Activated CD8-positive, alpha-beta memory T cell treated with anti-CD3 and anti-CD28 coated beads, Interleukin-2, amount 50 U/mL, for 48 hours (primary cell): ENCODE data around the gene CCDC51.
A peak's percentile ranks its signal among the peaks of the same experiment; 100 is the strongest.

Experiments used
- DNase-seq: peaks from one replicate; pipeline ENCODE4 v3.0.0-alpha.2; 2020

CCDC51 gene

DNA sequence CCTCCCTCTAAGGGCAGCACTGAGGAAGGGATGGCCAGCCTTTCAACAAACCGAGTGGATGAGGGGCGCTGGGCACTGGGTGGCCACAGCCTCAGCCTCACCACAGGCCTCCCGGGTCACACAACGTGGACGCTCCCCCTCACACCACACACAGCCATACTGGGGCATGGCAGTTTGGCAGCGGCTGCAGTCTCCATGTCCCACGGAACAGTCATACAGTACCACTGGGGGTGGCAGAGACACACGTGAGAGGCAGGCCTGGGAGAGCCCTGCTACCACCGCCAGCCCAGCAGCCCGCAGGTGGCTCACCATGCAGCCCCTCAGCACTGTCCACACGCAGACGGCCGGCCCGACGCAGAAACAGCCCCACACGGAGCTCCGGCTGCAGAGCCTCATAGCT, 21.8 kb downstream of the CCDC51 start:
- no peak for DNase-seq

DNA sequence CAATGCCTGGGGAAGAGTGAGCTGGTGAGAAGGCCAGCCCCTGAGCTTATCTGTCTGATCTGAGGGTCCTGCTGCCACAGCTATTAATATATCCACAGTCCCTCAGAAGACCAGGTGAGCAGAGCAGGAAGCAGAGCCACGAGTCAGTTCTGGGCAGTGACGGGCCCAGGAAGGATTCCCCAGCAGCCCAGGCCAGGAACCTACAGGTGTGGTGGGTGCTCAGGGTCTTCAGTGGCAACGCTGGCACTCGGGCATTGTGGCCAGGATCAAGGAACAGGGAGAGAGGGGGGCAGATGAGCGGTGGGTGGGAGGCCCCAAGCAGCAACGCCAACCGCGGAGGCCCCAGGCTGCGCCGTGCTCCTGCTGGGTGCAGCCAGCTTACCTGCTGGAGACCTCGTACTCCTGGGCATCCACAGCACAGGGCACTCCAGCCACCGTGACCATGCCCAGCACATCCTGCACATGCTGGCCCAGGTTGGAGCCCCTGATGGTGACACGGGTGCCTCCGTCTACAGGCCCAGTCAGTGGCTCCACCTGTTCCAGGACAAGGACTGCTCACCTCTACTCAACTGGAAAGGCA, 22.3 kb downstream of the CCDC51 start:
- DNase-seq, result no peak

DNA sequence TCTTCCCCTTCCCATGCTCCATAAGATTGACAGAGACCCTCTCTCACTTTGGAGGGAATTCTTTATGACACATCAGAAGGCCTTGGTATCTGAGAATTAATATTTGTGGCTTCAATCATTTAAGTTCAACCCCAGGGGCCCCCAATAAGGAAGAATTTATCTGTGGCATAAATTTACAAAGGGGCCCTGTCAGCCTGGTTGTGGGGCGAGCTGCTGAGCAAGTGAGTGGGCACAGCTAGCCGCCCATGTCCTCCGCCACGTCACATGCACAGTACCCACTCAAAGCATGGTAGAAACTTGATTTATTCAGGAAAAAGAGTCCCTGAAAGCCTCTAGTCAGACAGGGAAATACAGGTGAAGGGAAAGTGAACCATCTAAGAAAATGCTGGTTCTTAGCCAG, 23.4 kb downstream of the CCDC51 start:
- DNase-seq, result no peak

DNA sequence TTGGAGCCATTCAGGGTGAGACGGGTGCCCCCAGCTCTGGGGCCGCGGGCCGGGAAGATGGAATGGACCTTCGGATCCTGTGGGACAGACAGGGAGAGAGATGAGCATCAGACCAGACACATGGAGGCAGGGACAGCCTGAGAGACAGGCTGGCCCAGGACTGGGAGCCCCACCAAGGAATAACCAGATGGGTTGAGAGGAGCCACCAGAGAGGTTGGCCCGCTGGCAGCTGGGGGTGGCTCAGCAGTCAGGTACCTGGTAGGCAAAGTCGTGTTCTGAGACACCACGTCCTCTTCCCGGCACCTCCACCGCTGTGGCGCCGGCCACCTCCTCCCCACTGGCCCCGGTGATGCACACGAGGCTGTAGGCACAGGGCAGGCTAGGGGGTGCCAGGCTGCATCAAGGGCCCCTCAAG, 23.8 kb downstream of the CCDC51 start:
- no peak for DNase-seq

DNA sequence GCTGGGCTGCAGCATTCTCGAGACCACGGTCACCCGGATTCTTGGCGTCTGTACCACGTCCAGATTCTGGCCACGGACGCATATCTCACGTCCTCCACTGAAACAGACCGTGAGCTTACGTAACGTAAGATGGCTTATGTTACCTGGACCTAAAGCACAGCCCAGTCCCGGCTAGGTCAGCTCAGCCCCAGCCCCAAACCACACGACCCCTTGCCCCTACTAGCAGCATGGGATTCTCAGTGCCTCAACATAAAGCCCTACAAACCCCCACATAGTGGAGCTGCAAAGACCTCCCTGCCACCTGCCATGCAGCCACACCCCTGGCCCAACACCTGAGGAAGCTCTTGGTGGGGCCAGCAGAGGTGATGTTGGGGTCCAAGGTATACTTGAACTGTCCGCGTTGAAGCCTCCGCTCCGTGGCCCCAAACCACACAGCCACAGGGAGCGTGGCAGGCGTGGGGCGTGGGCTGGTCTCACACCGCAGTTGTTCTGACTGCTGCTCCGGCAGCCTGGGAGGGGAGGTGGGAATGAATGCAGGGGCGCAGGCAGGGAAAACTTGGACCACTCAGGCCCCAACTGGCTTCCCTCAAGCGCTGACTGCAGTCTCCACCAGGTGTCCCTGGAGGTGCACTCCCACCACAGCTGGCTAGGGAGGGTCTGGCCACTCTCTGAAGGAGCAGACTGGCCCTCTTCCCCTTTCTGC, 24.5 kb downstream of the CCDC51 start:
- DNase-seq, result no peak

DNA sequence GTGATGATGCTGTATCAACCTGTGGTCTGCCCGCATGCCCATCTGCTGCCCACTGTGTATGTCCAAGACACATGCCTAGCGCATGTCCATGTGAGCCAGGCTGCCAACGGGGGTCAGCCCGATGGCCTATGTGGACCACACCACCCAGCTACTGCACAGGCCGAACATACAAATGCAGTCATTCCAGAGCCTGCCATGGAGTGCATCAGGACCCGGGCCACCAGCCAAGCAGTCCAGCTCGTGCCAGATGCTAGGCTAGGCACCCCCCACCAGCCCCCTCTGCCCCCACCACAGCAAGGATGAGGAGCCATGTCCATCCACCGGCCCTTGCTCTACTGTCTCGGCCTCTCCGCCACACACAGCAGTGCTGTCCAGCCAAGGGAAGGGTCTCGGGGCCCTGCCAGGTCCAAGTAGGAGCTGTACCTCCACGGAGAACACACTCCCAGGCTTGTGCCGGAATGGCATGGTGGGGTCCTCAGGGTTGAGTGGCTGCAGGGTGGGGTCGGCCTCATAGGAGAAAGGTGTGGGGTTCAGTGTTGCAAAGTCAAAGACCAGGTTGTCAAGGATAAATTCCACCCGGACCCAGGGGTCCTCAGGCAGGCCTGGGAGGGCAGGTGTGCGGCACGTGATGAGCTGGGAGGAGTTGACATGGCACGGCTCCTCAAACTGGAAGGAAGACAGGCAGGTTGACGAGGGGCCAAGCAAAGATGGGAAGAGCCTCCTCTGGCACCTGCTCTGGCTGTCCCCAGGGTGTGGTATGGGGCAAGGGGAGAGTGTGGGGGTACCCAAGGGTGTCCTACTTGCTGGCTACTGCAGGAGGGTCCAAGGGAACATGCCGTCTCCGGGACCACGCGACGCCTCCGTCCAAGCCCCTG, 25.3 kb downstream of the CCDC51 start:
- DNase-seq, result no peak

DNA sequence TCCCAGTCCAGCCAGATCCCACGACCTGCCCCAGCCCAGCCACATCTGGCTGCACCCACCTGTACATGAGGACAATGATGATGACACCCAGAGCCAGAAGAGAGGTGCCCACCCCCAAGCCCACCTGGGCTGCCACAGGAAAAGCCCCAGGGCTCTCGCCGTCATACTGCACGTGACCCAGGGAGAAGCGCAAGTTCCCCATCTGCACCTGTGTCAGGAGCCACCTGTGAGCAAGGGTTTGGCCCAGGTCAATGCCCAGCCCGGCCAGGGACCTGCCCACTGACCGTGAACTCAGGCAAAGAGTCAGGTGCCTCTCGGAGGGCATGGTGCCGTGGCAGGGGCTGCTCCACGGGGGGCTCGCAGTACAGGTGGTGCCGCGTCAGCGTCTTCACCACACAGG, 26.3 kb downstream of the CCDC51 start:
- DNase-seq, result no peak

DNA sequence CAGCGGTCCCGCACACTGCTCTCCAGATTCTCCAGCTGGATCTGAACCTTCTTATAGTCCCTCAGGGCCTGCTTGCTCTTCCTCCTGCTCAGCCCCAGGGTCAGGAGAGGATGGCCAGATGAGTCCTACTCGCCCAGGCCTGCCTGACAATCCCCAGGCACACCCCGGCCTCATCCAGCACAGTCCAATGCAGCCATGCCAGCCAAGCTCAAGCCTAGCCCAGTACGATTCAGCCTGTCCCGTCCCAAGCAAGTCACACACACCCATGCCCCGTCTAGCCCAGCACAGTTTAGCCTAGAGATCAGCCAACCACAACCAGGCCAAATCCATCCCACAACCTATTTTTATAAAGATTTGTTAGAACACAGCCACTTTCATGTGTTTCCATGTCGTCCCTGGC, 26.8 kb downstream of the CCDC51 start:
- DNase-seq, result no peak

DNA sequence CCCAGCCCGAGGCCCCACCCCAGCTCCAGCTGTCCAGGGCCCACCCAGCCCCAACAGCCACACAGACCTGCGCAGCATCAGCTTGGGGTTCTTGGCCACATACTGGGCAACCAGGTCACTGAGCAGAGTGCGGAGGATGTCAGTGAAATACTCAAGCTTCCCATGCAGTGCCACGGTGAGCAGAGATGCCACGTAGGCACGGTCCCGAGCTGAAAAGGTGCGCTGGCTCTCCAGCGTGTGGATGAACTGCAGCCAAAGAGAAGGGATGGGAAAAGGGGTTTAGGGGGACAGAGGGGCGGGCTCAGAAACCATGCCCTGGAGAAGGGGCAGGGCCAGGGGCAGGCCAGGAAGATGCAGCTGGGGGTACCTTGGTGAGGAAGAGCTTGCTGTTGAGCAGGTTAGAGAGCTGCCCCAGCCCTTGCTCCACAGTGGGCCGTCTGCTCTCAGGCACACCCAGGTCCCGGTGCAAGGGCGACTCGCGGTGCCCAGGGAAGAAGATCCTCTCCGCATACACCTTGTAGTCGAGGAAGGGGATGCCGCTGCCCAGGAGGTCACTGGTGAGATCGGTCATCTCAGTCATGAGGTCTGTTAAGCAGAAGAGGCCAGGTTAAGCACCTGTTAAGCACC, 27.4 kb downstream of the CCDC51 start:
- DNase-seq, result no peak

DNA sequence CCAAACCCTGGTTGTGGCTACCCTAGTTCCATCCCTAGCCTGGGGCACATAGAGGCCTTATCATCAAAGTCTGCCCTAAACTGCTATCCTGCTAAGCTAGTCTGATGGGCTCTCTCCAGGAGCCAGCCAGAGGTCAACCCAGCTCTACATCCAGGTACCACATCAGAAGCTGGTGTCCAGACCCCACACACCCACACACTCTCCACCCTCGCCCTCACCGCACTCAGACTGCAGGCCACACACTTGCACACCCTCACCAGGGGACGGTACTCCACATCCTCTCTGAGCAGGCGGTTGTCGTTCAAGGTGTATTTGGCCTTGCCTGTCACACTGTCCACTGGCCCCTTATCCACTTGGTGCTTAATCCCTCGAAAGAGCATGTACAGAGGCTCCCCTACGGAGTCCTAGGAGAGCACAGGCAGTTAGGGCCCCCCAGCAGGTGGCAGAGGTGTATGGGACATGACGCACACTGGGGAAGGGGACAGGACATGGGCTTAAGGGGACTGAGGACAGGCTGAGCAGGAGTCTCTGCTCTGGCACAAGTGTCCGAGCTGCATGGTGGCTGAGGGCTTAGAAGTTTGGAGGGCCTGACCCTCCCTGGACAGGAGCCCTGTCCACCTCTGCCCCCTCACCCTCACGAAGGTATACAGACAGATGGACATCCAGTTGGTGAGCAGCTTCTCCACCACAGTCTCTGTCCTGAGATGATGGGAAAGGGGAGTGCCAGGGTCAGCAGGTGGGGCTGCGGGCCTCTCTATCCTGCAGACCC, 28.1 kb downstream of the CCDC51 start:
- DNase-seq, result no peak

DNA sequence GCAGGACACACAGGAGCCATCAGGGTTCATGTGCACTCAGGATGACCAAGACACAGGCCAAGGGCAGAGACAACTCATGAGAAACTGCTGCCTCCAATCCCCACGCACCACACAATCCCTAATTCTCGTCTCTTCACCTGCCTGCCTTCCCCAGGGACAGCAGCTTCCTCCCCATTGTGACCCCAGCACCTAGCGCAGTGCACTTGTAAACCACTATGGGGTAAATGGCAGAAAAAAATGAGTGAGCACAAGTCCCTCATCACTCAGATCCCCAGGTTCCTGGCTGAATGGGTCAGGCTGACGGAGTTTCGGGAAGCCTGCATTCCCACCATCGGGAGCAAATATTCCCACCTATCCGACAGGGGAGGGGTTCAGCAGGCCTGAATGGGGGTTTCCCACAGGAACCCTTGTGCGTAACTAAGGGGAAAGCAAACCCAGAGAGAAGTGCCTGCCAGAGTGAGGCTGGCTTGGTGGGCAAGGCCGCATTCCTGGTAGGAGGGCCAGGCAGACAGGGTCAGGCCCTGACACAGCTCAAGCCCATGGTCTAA, 28.8 kb downstream of the CCDC51 start:
- DNase-seq, result no peak

DNA sequence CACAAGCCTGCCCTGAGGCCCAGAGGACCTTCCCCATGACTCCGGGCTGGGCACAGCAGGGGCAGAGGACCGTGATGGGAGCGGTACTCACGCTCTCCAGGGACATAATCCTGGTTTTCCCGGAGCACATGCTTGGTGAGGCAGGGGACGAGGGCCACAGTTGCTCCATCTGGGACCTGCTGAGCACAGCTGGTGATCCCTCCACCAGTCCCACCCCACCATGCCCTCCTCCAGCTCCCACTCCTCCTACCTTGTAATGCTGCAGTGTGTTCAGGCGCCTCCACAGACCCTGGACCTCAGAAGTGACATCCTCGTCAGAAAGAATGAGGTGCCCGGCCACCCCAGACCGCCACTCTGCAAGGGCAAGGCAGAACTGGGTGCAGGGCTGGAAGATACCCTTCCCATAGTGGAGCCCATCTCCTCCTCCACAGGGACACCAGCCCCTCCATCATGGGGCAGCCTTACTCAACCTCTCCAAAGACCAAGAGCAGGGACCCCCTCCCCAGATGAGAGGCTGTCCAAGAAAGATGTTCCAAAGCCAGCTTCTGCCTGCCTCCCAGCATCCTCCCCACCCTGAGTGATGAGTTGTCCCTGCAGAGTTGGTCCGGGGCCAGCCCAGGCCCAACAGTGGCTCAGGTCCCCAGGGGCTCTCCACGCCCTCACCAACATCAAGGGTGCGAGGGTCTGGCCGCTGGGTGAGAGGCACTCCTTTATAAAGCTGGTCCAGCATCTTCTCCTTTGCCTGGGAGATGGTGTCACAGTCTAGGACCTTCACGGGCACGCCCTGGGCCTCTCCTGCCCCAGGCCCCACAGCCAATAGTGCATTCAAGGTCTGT, 29.5 kb downstream of the CCDC51 start:
- peak; percentile 40 for DNase-seq

DNA sequence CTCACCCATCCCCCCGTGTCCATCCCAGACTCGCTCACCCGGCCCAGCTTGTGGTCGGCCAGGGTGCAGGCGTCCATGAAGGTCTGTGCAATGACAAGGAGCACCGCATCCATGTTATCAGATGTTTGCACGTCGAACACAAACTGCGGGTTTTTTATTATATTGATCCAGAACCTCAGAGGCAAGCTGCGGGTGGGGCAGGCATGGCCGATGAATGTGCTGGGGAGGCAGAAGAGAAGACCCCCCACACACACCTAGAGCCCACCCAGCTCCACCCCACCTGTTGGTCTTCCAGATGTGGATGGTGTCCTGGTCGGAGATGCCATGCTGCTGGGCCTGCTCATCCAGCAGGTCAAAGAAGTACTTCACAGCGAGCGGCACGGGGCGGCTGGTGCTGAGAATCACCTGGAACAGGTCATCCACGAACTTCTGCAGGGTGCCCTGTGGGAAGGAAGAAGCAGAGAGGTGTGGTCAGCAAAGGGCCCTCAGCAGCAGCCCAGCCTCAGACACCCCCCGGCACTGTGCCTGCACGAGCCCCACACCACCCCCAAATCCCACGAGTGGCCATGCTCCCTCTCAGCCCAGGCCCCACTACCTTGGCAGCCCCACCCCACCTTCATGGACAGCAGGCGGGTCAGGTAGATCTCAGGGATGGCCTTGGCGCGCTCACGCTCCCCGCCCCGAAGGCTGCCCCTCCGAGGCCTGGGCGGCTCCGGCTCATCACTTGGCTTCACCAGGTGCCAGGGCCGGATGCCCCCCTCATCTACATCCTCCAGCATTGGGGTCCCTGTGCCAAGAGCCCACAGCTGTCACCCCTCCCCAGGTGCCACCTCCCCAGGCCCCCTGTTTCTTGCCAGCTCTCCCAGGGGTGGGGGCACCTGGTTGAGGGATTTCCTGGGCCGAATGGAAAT, 30.4 kb downstream of the CCDC51 start:
- peak; percentile 43 for DNase-seq

DNA sequence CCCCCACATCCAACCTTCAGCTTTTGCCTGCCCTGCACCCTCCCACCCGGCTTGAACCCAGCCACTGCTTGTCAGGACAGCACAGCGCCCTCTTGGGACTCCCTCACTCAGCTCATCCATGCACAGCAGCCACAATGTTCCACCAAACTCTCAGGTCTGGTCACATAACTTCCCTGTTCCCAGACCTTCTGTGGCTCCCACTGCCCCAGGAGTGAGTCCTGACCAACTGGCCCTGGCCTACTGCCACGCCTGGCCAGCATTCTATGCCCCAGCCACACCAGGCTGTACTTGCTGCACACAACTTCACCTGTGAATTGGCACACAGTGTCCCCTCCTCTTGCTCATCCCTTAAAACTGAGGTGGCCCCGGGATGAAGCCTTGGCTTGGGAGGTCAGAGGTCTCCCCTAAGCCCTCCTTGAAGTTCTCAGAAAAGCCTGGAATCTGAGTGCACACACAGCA, 31.1 kb downstream of the CCDC51 start:
- DNase-seq, result peak; percentile 52

DNA sequence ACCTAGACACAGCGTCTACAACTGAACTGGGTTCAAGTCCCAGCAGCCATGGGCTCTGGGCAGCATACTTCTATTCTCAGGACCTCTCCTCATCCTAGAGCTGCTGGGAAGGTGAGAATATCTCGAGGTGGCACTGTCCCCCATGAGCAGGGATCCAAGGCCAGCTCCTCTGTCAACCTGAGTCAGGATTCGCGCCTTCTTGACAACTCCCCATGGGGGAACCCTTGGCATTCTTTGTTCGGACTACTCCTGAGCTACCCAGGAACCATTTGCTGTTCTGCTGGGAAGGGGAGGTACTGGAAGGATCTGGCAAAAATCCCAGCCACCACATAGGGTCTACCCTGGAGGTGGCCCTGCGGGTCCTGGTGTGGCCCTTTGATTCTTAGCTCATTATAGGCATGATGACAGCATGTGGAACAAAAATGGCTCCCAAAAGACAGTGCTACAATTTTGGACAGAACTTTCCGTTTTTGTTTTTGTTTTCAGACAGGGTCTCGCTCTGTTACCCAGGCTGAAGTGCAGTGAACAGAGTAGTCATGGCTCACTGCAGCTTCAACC, 32.3 kb downstream of the CCDC51 start:
- DNase-seq, result no peak

DNA sequence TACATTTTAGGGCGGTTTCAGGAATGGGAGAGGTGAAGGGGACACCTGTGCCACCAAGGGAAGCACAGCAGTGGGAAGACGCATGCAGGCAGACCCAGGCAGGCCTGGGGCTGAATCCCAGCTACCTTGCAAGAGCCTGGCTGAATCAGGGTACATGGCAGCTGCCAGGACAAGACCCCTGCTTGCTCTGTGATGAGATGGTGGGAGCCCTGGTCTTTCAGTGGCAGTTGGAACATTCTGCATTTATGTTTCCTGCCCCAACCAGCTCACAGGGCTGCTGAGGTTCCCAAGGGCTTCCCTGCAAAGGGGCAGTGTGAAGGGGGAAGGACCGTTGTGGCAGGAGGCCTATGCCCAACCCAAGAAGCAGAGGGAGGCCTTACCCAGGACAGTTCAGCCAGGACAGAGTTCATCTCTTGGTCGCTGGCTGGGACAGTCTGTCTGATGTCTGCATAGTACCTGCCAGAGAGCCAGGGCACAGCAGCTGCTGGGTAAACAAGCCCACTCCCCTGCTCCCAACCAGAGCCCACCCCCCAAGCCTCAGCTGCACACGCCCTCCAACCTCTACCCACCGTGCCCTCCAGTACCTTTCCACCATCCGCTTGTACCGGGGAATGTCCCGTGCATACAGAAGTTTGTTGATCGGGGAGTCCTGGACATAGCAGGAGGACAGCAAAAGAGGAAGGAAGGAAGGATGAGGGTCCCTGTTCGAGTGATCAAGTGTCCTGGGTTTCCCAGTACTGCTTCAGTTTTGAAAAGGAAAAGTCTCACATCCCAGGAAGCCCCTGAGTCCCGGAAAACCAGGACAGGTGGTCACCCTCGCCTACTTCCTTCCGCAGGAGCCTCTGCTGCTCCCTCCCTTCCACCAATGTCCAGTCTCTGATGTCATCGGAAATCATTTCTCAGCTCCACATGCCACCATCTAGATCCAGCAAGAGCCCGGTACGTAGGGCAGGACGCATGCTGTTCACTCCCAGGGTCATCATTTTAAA, 33.2 kb downstream of the CCDC51 start:
- DNase-seq, result peak; percentile 40

DNA sequence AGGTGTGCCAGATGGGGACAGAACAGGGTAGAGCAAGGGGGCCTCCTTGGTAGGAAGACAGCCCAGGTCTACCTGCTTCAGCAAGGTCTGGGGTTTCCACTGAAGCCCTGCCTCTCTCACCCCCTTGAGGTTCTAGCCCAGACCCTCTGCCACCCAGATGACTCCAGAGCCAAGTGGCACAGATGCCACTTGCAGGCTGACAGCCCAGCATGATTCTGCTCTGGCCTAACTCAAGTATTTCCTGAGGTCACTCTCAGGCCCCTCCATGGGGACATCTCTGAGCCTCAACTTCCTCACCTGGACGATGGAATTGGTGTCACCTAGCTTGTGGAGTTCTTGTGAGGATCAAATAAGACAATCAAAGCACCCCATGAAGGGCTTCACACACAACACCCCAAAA, 33.9 kb downstream of the CCDC51 start:
- DNase-seq, result no peak

DNA sequence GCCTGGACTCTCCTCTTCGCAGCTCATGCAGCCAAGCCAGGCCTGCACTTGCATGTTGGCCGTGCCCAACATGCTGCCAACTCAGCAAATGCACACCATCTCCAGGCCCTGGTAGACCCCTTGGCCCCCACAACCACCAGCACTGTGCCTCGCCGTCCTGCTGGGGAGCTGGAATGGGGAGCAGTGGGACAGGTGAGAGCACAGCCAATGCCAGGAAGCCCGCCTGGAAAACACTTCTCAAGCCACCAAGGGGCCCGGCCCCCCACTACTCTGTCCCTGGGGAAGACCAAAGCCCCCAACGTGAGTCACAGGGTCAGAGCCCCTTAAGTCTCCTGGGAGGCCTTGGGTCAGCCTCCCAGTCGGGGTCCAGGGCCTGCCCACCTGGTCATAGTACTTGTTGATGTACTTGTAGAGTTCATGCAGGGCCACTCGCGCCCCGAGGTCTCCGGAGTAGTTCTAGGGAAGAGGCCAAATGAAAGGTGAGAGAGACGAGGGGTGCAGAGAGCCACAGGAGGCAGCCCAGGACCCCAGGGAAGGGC, 34.5 kb downstream of the CCDC51 start:
- DNase-seq, result peak; percentile 48
